Ascending aorta (tissue), 2 donors: ENCODE results near the gene RALGAPA1. TPM values are rescaled to one million over a fixed set of nuclear protein-coding genes. Genes with fewer than 3 reads are reported as not detected.
"Not testable (repeated sequence)": the region's sequence is repeated elsewhere in the genome, so short reads cannot be mapped to it uniquely, and the experiment has no call there.

ENCODE experiments used
- DNase-seq, 2 donors: peaks; one replicate each; pipeline ENCODE4 v3.0.0-alpha.2; 2019; ENCODE audit warnings: low spot score in 2 of 2
- H3K27ac ChIP-seq, 2 donors: fragments of 200-600 bp; sonication (generic); one replicate each; pipeline ENCODE4 v1.5.1; 2016 to 2017; ENCODE audit warnings: mild to moderate bottlenecking in 1 of 2
- H3K27me3 ChIP-seq: fragments of 200-600 bp; sonication (generic); one replicate; pipeline ENCODE4 v1.5.1; 2017
- H3K36me3 ChIP-seq, 2 donors: fragments of 200-600 bp; sonication (generic); one replicate each; pipeline ENCODE4 v1.5.1; 2016
- H3K4me1 ChIP-seq, 2 donors: fragments of 200-600 bp; sonication (generic); one replicate each; pipeline ENCODE4 v1.5.1; 2016 to 2017; ENCODE audit warnings: mild to moderate bottlenecking in 1 of 2
- H3K4me3 ChIP-seq, 2 donors: fragments of 200-600 bp; sonication (generic); one replicate each; pipeline ENCODE4 v1.5.1; 2016 to 2017; ENCODE audit warnings: mild to moderate bottlenecking in 1 of 2
- H3K9me3 ChIP-seq, 2 donors: fragments of 200-600 bp; sonication (generic); one replicate each; pipeline ENCODE4 v1.5.1; 2016
- CTCF ChIP-seq, 3 experiments: fragments of 200-600 bp in 2 of 3; fragments of 450-650 bp in 1 of 3; sonication (generic) in 2 of 3; IDR thresholded peaks; one replicate each; pipeline ENCODE4 v1.5.1; 2016 to 2019; ENCODE audit warnings: antibody characterized with exemption in 3 of 3, mild to moderate bottlenecking in 1 of 3, moderate library complexity in 1 of 3
- intact Hi-C: fragments of 100-400 bp; cut with DNase I; formaldehyde crosslinking; loops from one replicate; pipeline ENCODE4 v1.15.1; 2023
- total RNA-seq: library from RNA; depleted of rRNA; stranded (reverse); fragments of >200 nt; gene quantifications from one replicate; pipeline ENCODE4 v1.1.0, GENCODE V29; 2016

The RALGAPA1 gene
- total RNA-seq, 1 donor from 2014 or later: 101 TPM

DNA sequence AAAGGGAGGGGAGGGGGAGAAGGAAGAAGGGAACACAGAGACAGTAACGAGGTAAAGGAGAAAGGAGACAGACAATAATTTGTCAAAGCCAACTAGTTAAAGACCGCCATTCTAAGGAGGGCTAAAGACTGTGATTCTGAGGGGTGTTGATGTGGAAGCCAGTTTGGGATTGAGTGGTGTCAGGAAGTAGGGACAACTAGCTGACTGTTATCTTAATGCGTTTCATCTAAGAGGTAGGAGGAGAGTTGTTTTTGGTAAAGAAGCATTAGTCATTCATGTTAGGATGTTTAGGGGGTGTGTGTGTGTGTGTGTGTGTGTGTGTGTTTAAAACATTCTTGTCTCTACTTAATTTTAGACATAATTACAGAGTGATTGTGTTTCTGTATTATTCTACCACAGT is 180.1 kb downstream of the RALGAPA1 start:
- H3K4me1 ChIP-seq: no peaks in the 10 kb centered on the region
- no peak for DNase-seq
- H3K9me3 ChIP-seq: no peaks in the 10 kb centered on the region
- H3K4me3 ChIP-seq: no peak overlapping the region
- H3K27me3 ChIP-seq: no peaks in the 10 kb centered on the region
- peaks cover 0 to 10% of the 10 kb centered on the region in 2 donors for H3K36me3 ChIP-seq
- no peak overlapping the region for H3K27ac ChIP-seq
- intact Hi-C loops: no loop called here
- no peak for TF ChIP-seq CTCF (IDR thresholded peaks at IDR 0.05)

- DNase-seq, H3K27me3 ChIP-seq, intact Hi-C loops, H3K4me3 ChIP-seq, H3K4me1 ChIP-seq, H3K9me3 ChIP-seq, H3K27ac ChIP-seq: not testable (repeated sequence)
- peaks cover 0 to 22% of the 10 kb centered on the region in 2 donors for H3K36me3 ChIP-seq
Observed at GRCh38 chr14:35626947-35627346, 182.1 kb downstream of the RALGAPA1 start.

DNA sequence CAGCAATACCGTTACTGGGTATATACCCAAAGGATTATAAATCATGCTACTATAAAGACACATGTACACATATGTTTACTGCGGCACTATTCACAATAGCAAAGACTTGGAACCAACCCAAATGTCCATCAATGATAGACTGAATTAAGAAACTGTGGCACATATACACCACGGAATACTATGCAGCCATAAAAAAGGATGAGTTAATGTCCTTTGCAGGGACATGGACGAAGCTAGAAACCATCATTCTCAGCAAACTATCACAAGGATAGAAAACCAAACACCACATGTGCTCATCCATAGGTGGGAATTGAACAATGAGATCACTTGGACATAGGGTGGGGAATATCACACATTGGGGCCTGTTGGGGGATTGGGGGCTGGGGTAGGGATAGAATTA is 187.1 kb downstream of the RALGAPA1 start:
- H3K27me3 ChIP-seq, H3K9me3 ChIP-seq, DNase-seq, H3K4me1 ChIP-seq, intact Hi-C loops, H3K4me3 ChIP-seq, H3K27ac ChIP-seq: not testable (repeated sequence)
- peaks cover 2 to 24% of the 10 kb centered on the region in 2 donors for H3K36me3 ChIP-seq

GRCh38 chr14:35619998-35620397 is 189.1 kb downstream of the RALGAPA1 start:
- H3K4me1 ChIP-seq, H3K27me3 ChIP-seq, intact Hi-C loops, H3K9me3 ChIP-seq, H3K4me3 ChIP-seq, H3K27ac ChIP-seq, DNase-seq: not testable (repeated sequence)
- H3K36me3 ChIP-seq: peaks cover 2 to 23% of the 10 kb centered on the region in 2 donors

GRCh38 chr14:35619461-35619860 is 189.6 kb downstream of the RALGAPA1 start:
- H3K36me3 ChIP-seq: peaks cover 2 to 26% of the 10 kb centered on the region in 2 donors
- H3K4me1 ChIP-seq, H3K4me3 ChIP-seq, DNase-seq, intact Hi-C loops, H3K27me3 ChIP-seq, H3K27ac ChIP-seq, H3K9me3 ChIP-seq: not testable (repeated sequence)

DNA sequence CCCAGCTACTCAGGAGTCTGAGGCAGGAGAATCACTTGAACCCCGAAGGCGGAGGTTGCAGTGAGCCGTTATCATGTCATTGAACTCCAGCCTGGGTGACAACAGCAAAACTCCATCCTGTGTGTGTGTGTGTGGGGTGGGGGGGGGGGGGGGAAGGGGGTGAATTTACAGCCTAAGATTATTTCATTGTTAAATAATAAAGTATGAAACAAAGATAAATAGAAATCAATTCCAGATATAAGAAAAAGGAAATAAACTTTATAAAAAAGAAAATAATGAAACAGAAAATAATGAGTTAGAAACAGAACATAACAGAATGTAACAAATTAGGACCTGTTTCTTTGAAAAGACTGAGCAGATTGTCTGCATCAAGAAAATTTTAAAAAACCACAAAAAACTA is 191.6 kb downstream of the RALGAPA1 start:
- no peaks in the 10 kb centered on the region for H3K4me1 ChIP-seq
- H3K9me3 ChIP-seq: no peaks in the 10 kb centered on the region
- no peak for TF ChIP-seq CTCF (IDR thresholded peaks at IDR 0.05)
- H3K4me3 ChIP-seq: no peak overlapping the region
- intact Hi-C loops: no loop called here
- no peak for DNase-seq
- H3K27ac ChIP-seq: no peak overlapping the region
- H3K36me3 ChIP-seq: peaks cover 2 to 21% of the 10 kb centered on the region in 2 donors
- H3K27me3 ChIP-seq: no peaks in the 10 kb centered on the region

- H3K4me1 ChIP-seq: no peaks in the 10 kb centered on the region
- intact Hi-C loops: no loop called here
- no peak for DNase-seq
- no peak for TF ChIP-seq CTCF (IDR thresholded peaks at IDR 0.05)
- H3K27ac ChIP-seq: no peak overlapping the region
- no peaks in the 10 kb centered on the region for H3K27me3 ChIP-seq
- no peaks in the 10 kb centered on the region for H3K9me3 ChIP-seq
- no peak overlapping the region for H3K4me3 ChIP-seq
- H3K36me3 ChIP-seq: peaks cover 21 to 43% of the 10 kb centered on the region in 2 donors
Observed at GRCh38 chr14:35607380-35607779, 201.7 kb downstream of the RALGAPA1 start.

DNA sequence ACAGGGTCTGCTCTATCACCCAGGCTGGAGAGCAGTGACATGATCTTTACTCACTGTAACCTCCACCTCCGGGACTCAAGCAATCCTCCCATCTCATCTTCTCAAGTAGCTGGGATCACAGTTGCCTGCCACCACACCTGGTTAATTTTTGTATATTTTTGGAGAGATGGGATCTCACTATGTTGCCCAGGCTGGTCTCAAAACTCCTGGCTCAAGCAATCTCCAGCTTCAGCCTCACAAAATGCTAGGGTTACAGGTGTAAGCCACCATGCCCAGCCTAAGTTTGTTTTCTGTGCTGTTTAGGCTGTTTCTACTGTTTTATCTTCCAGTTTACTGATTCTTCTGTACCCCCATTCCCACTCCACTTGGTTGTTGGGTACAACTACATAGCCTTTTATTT is 208.8 kb downstream of the RALGAPA1 start:
- H3K9me3 ChIP-seq: no peaks in the 10 kb centered on the region
- no peak overlapping the region for H3K27ac ChIP-seq
- intact Hi-C loops: no loop called here
- TF ChIP-seq CTCF (IDR thresholded peaks at IDR 0.05): no peak
- no peak overlapping the region for H3K4me3 ChIP-seq
- no peaks in the 10 kb centered on the region for H3K27me3 ChIP-seq
- H3K4me1 ChIP-seq: no peaks in the 10 kb centered on the region
- peaks cover 34 to 71% of the 10 kb centered on the region in 2 donors for H3K36me3 ChIP-seq
- no peak for DNase-seq
